ENCODE measurements around the gene KRTAP5-8. TPM values are rescaled to one million over a fixed set of nuclear protein-coding genes. Genes with fewer than 3 reads are reported as not detected.

Gene KRTAP5-8
- total and polyA plus RNA-seq, 2 experiments from 2014 or later, result not detected

DNA sequence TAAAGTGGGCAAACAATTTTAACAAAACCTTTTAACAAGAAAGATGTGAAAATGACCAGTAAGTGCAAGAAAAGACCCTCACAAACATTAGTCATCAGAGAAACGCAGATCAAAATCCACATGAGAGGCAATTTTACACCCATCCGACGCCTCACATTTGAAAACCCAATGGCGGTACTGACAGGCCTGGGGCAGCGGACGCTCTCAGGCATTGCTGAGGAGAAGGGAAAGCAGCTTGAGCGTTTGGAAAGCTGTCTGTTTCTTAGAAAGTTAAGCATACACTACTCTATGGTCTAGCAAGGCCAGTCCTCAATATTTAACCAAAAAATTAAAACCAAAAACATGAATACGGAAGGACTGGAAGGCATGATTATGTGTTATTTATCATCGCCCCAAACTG is 2.0 kb upstream of the KRTAP5-8 start:
- H2AFZ ChIP-seq, result no peak overlapping the region
- H4K20me1 ChIP-seq (replicated peaks; ENCODE audit: insufficient read depth), result no peaks in the 10 kb centered on the region; the same call in 1 of the 2 replicates
- no peak for TF ChIP-seq EZH2phosphoT487 (IDR thresholded peaks at IDR 0.05; ENCODE audit: unreplicated experiment)
- TF ChIP-seq, protein P1, sequence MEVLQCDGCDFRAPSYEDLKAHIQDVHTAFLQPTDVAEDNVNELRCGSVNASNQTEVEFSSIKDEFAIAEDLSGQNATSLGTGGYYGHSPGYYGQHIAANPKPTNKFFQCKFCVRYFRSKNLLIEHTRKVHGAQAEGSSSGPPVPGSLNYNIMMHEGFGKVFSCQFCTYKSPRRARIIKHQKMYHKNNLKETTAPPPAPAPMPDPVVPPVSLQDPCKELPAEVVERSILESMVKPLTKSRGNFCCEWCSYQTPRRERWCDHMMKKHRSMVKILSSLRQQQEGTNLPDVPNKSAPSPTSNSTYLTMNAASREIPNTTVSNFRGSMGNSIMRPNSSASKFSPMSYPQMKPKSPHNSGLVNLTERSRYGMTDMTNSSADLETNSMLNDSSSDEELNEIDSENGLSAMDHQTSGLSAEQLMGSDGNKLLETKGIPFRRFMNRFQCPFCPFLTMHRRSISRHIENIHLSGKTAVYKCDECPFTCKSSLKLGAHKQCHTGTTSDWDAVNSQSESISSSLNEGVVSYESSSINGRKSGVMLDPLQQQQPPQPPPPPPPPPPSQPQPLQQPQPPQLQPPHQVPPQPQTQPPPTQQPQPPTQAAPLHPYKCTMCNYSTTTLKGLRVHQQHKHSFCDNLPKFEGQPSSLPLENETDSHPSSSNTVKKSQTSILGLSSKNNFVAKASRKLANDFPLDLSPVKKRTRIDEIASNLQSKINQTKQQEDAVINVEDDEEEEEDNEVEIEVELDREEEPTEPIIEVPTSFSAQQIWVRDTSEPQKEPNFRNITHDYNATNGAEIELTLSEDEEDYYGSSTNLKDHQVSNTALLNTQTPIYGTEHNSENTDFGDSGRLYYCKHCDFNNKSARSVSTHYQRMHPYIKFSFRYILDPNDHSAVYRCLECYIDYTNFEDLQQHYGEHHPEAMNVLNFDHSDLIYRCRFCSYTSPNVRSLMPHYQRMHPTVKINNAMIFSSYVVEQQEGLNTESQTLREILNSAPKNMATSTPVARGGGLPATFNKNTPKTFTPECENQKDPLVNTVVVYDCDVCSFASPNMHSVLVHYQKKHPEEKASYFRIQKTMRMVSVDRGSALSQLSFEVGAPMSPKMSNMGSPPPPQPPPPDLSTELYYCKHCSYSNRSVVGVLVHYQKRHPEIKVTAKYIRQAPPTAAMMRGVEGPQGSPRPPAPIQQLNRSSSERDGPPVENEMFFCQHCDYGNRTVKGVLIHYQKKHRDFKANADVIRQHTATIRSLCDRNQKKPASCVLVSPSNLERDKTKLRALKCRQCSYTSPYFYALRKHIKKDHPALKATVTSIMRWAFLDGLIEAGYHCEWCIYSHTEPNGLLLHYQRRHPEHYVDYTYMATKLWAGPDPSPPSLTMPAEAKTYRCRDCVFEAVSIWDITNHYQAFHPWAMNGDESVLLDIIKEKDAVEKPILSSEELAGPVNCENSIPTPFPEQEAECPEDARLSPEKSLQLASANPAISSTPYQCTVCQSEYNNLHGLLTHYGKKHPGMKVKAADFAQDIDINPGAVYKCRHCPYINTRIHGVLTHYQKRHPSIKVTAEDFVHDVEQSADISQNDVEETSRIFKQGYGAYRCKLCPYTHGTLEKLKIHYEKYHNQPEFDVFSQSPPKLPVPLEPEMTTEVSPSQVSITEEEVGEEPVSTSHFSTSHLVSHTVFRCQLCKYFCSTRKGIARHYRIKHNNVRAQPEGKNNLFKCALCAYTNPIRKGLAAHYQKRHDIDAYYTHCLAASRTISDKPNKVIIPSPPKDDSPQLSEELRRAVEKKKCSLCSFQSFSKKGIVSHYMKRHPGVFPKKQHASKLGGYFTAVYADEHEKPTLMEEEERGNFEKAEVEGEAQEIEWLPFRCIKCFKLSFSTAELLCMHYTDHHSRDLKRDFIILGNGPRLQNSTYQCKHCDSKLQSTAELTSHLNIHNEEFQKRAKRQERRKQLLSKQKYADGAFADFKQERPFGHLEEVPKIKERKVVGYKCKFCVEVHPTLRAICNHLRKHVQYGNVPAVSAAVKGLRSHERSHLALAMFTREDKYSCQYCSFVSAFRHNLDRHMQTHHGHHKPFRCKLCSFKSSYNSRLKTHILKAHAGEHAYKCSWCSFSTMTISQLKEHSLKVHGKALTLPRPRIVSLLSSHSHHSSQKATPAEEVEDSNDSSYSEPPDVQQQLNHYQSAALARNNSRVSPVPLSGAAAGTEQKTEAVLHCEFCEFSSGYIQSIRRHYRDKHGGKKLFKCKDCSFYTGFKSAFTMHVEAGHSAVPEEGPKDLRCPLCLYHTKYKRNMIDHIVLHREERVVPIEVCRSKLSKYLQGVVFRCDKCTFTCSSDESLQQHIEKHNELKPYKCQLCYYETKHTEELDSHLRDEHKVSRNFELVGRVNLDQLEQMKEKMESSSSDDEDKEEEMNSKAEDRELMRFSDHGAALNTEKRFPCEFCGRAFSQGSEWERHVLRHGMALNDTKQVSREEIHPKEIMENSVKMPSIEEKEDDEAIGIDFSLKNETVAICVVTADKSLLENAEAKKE (CRISPR knock-in tag; IDR thresholded peaks at IDR 0.05), result no peak
- TF ChIP-seq EZH2 (IDR thresholded peaks at IDR 0.05; ENCODE audit: low read depth, unreplicated experiment), result no peak
- TF ChIP-seq CREB1 (CRISPR knock-in tag; IDR thresholded peaks at IDR 0.05; ENCODE audit: low read depth), result no peak
- no peak for TF ChIP-seq NANOG (IDR thresholded peaks at IDR 0.05; ENCODE audit: borderline replicate concordance)
- TF ChIP-seq, protein P2, sequence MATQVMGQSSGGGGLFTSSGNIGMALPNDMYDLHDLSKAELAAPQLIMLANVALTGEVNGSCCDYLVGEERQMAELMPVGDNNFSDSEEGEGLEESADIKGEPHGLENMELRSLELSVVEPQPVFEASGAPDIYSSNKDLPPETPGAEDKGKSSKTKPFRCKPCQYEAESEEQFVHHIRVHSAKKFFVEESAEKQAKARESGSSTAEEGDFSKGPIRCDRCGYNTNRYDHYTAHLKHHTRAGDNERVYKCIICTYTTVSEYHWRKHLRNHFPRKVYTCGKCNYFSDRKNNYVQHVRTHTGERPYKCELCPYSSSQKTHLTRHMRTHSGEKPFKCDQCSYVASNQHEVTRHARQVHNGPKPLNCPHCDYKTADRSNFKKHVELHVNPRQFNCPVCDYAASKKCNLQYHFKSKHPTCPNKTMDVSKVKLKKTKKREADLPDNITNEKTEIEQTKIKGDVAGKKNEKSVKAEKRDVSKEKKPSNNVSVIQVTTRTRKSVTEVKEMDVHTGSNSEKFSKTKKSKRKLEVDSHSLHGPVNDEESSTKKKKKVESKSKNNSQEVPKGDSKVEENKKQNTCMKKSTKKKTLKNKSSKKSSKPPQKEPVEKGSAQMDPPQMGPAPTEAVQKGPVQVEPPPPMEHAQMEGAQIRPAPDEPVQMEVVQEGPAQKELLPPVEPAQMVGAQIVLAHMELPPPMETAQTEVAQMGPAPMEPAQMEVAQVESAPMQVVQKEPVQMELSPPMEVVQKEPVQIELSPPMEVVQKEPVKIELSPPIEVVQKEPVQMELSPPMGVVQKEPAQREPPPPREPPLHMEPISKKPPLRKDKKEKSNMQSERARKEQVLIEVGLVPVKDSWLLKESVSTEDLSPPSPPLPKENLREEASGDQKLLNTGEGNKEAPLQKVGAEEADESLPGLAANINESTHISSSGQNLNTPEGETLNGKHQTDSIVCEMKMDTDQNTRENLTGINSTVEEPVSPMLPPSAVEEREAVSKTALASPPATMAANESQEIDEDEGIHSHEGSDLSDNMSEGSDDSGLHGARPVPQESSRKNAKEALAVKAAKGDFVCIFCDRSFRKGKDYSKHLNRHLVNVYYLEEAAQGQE (IDR thresholded peaks at IDR 0.05; ENCODE audit: unreplicated experiment), result no peak
- no peak for TF ChIP-seq STAT1 (IDR thresholded peaks at IDR 0.05; ENCODE audit: unreplicated experiment)
- no peak for TF ChIP-seq JUNB (IDR thresholded peaks at IDR 0.05; ENCODE audit: unreplicated experiment)
- TF ChIP-seq, protein P3, sequence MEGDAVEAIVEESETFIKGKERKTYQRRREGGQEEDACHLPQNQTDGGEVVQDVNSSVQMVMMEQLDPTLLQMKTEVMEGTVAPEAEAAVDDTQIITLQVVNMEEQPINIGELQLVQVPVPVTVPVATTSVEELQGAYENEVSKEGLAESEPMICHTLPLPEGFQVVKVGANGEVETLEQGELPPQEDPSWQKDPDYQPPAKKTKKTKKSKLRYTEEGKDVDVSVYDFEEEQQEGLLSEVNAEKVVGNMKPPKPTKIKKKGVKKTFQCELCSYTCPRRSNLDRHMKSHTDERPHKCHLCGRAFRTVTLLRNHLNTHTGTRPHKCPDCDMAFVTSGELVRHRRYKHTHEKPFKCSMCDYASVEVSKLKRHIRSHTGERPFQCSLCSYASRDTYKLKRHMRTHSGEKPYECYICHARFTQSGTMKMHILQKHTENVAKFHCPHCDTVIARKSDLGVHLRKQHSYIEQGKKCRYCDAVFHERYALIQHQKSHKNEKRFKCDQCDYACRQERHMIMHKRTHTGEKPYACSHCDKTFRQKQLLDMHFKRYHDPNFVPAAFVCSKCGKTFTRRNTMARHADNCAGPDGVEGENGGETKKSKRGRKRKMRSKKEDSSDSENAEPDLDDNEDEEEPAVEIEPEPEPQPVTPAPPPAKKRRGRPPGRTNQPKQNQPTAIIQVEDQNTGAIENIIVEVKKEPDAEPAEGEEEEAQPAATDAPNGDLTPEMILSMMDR (conservative IDR thresholded peaks at IDR 0.05; ENCODE audit: low read depth in 2 of 2), result no peak
- TF ChIP-seq, protein P4, sequence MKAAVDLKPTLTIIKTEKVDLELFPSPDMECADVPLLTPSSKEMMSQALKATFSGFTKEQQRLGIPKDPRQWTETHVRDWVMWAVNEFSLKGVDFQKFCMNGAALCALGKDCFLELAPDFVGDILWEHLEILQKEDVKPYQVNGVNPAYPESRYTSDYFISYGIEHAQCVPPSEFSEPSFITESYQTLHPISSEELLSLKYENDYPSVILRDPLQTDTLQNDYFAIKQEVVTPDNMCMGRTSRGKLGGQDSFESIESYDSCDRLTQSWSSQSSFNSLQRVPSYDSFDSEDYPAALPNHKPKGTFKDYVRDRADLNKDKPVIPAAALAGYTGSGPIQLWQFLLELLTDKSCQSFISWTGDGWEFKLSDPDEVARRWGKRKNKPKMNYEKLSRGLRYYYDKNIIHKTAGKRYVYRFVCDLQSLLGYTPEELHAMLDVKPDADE (IDR thresholded peaks at IDR 0.05), result no peak
- no peak for TF ChIP-seq POLR2AphosphoS5 (IDR thresholded peaks at IDR 0.05; ENCODE audit: low read depth)
- TF ChIP-seq ZNF114 (CRISPR knock-in tag; IDR thresholded peaks at IDR 0.05), result no peak
- no peaks in the 10 kb centered on the region for H3K79me2 ChIP-seq (replicated peaks; ENCODE audit: insufficient read depth)
- Mint-ChIP-seq H3K27me3 (ENCODE audit: insufficient read depth, low read depth, poor library complexity) (peaks cover 6% of the 10 kb centered on the region), H3K4me1 (no peaks in the 10 kb centered on the region; the same call in 2 of the 3 replicates), H3K9me3 (peaks cover 3% of the 10 kb centered on the region), H3K27ac (no peak overlapping the region), H3K4me3 (no peak overlapping the region), H3K36me3 (ENCODE audit: low read depth) (peaks cover 3% of the 10 kb centered on the region; the same call in 1 of the 3 replicates)
- DNase-seq (ENCODE audit: low spot score) (no peak), ATAC-seq (no peak)
- no peaks in the 10 kb centered on the region for H3K36me3 ChIP-seq (ENCODE audit: insufficient read depth)
- no peak overlapping the region for H3K4me2 ChIP-seq
- H3K27me3 ChIP-seq (ENCODE audit: insufficient read depth), result no peaks in the 10 kb centered on the region
- no peaks in the 10 kb centered on the region for H3F3A ChIP-seq (replicated peaks; ENCODE audit: low read depth)
- no peak overlapping the region for H3K4me3 ChIP-seq
- no peak overlapping the region for H3K27ac ChIP-seq (ENCODE audit: low read depth)
- no peaks in the 10 kb centered on the region for H3K4me1 ChIP-seq (ENCODE audit: insufficient read depth)
- no peaks in the 10 kb centered on the region for H3K9me2 ChIP-seq (ENCODE audit: insufficient read depth)
